Endothelial cell of umbilical vein (primary cell): Measurements from ENCODE around the gene AKAP12. TPM values are rescaled to one million over a fixed set of nuclear protein-coding genes. Genes with fewer than 3 reads are reported as not detected.

Experiments used
- BruUV-seq: library from RNA; stranded (reverse); fragments of 400-500 nt; replicated peaks from 2 replicates; lab custom pipeline; 2021; lab: Mats Ljungman, UMichigan
- CTCF ChIA-PET: fragments of 300-600, 350-600 bp; sonication (Branson Sonifier 250); formaldehyde crosslinking; loops from one replicate; lab custom pipeline; 2021; ENCODE audit warnings: antibody characterized with exemption, inconsistent platforms; lab: Charles Lee
- POLR2A ChIA-PET: fragments of 300-600, 350-600 bp; sonication (Branson Sonifier 250); formaldehyde crosslinking; loops from one replicate; lab custom pipeline; 2021; ENCODE audit warnings: antibody characterized with exemption, inconsistent platforms; lab: Charles Lee
- DNase-seq: peaks from one replicate; pipeline ENCODE4 v3.0.0-alpha.2; 2011; ENCODE audit warnings: low read depth, low spot score
- FAIRE-seq: peaks from 2 replicates; lab custom pipeline; 2011; peaks lifted over from hg19 to GRCh38; lab: Jason Lieb, UNC
- H2AFZ ChIP-seq: 2 replicates; pipeline ENCODE4 v1.6.0; 2012; ENCODE audit warnings: low read depth, low read length, control low read depth, inconsistent platforms
- H3K27ac ChIP-seq: 2 replicates; pipeline ENCODE4 v1.5.1; 2011; ENCODE audit warnings: low read depth, mild to moderate bottlenecking, control low read depth, low read length, moderate library complexity; ENCODE audit not compliant: insufficient read depth
- H3K27me3 ChIP-seq, 2 experiments: 2 replicates each; pipeline versions ENCODE4 v1.6.0 to v1.6.1; 2011; ENCODE audit warnings: low read length in 2 of 2, mixed read lengths in 1 of 2; ENCODE audit not compliant: control insufficient read depth in 2 of 2, insufficient read depth in 2 of 2
- H3K36me3 ChIP-seq, 2 experiments: 2 replicates in 1 of 2; 3 replicates in 1 of 2; pipeline ENCODE4 v1.5.1; 2011; ENCODE audit warnings: low read length in 2 of 2, mild to moderate bottlenecking in 1 of 2, moderate library complexity in 1 of 2; ENCODE audit not compliant: control insufficient read depth in 2 of 2, insufficient read depth in 2 of 2; ENCODE audit errors: extremely low read depth in 1 of 2
- H3K4me1 ChIP-seq: 3 replicates; pipeline ENCODE4 v1.5.1; 2011; ENCODE audit warnings: mild to moderate bottlenecking, low read length; ENCODE audit not compliant: control insufficient read depth, insufficient read depth; ENCODE audit errors: extremely low read depth
- H3K4me2 ChIP-seq: 2 replicates; pipeline ENCODE4 v1.6.1; 2011; ENCODE audit warnings: low read length, control low read depth, mixed read lengths; ENCODE audit not compliant: insufficient read depth
- H3K4me3 ChIP-seq, 3 experiments: fragments of 200-600 bp in 1 of 3; sonication (generic), shearing (Covaris generic) in 1 of 3; replicated peaks in 1 of 3; 2 replicates each; pipeline ENCODE4 v1.5.1; 2011 to 2016; ENCODE audit warnings: control low read depth in 3 of 3, low read length in 3 of 3, mild to moderate bottlenecking in 2 of 3, inconsistent platforms in 1 of 3, low read depth in 1 of 3, moderate library complexity in 1 of 3; ENCODE audit not compliant: insufficient read depth in 1 of 3
- H3K79me2 ChIP-seq: 2 replicates; pipeline ENCODE4 v1.6.0; 2012; ENCODE audit warnings: low read length, inconsistent platforms; ENCODE audit not compliant: control insufficient read depth, insufficient read depth
- H3K9ac ChIP-seq: replicated peaks from 2 replicates; pipeline ENCODE3; 2011; ENCODE audit warnings: low read length, control low read depth; ENCODE audit not compliant: insufficient read depth; ENCODE audit errors: extremely low read depth
- H3K9me1 ChIP-seq: replicated peaks from 3 replicates; pipeline ENCODE4 v1.6.0; 2011; ENCODE audit warnings: mild to moderate bottlenecking, low read length; ENCODE audit not compliant: control insufficient read depth, insufficient read depth; ENCODE audit errors: extremely low read depth
- H3K9me3 ChIP-seq: replicated peaks from 2 replicates; pipeline ENCODE4 v1.5.1; 2012; ENCODE audit warnings: low read length, inconsistent platforms; ENCODE audit not compliant: control insufficient read depth, insufficient read depth
- H4K20me1 ChIP-seq: replicated peaks from 2 replicates; pipeline ENCODE3; 2011; ENCODE audit warnings: mild to moderate bottlenecking, low read length; ENCODE audit not compliant: control insufficient read depth, insufficient read depth; ENCODE audit errors: extremely low read depth
- CTCF ChIP-seq, 2 donors: IDR thresholded peaks; 1 replicate in 1 of 2; 2 replicates in 1 of 2; pipeline ENCODE4 v1.5.1; 2011; ENCODE audit warnings: low read length in 2 of 2, mild to moderate bottlenecking in 2 of 2, moderate library complexity in 2 of 2, control low read depth in 1 of 2, inconsistent platforms in 1 of 2, low read depth in 1 of 2; ENCODE audit not compliant: insufficient read depth in 1 of 2; ENCODE audit errors: extremely low read depth in 1 of 2
- EZH2 ChIP-seq: IDR thresholded peaks from 2 replicates; pipeline ENCODE4 v1.6.1; 2012; ENCODE audit warnings: borderline replicate concordance, low read depth, mild to moderate bottlenecking, moderate library complexity, low read length, inconsistent platforms; ENCODE audit not compliant: severe bottlenecking
- FOS ChIP-seq: IDR thresholded peaks from 2 replicates; pipeline ENCODE4 v1.6.1; 2011; ENCODE audit warnings: mild to moderate bottlenecking, low read length, moderate library complexity, borderline replicate concordance; ENCODE audit not compliant: insufficient read depth
- GATA2 ChIP-seq: IDR thresholded peaks from 2 replicates; pipeline ENCODE4 v1.7.0; 2011; ENCODE audit warnings: low read depth, mild to moderate bottlenecking, moderate library complexity, mixed read lengths, low read length; ENCODE audit not compliant: insufficient read length, insufficient read depth
- JUN ChIP-seq: IDR thresholded peaks from 2 replicates; pipeline ENCODE4 v1.6.1; 2011; ENCODE audit warnings: borderline replicate concordance, low read depth; ENCODE audit not compliant: insufficient read length, insufficient read depth
- MAX ChIP-seq: IDR thresholded peaks from 2 replicates; pipeline ENCODE4 v1.6.1; 2011; ENCODE audit not compliant: insufficient read depth, insufficient read length
- MYC ChIP-seq: IDR thresholded peaks from one replicate; pipeline ENCODE4 v1.6.1; 2011; ENCODE audit warnings: mild to moderate bottlenecking, low read depth, low read length
- POLR2A ChIP-seq: IDR thresholded peaks from 2 replicates; pipeline ENCODE4 v1.6.1; 2012; ENCODE audit warnings: low read depth, mild to moderate bottlenecking, control low read depth, low read length
- POLR2AphosphoS5 ChIP-seq: IDR thresholded peaks from 2 replicates; pipeline ENCODE4 v1.6.1; 2012; ENCODE audit warnings: low read depth, mild to moderate bottlenecking, control low read depth, low read length, moderate library complexity; ENCODE audit not compliant: insufficient read depth
- dilution Hi-C: fragments of 300-500 bp; cut with MboI; formaldehyde crosslinking; loops from one replicate; pipeline ENCODE4 v1.15.0; 2019; ENCODE audit warnings: low sequenced_read_pairs; ENCODE audit not compliant: extremely low pct_ligation_motif_present
- intact Hi-C: fragments of 100-400 bp; cut with micrococcal nuclease; formaldehyde crosslinking; loops from one replicate; pipeline ENCODE4 v1.10.0; 2022
- polyA plus RNA-seq, 4 experiments: library from polyadenylated mRNA; depleted of rRNA in 3 of 4; stranded (reverse) in 3 of 4; unstranded in 1 of 4; fragments of >200 nt; gene quantifications; 2 replicates each; pipeline versions ENCODE4 v1.2.1 to v1.2.3, GENCODE V29; 2011 to 2012; ENCODE audit warnings: missing spikeins in 1 of 4
- total RNA-seq: library from RNA; stranded (reverse); gene quantifications from 2 replicates; pipeline ENCODE4 v1.2.3, GENCODE V29; 2021

The AKAP12 gene
- total and polyA plus RNA-seq, 2 donors (not counting 3 experiments of a cell fraction or from before 2014, with no cell fraction given), result 46.9 to 340 TPM

GRCh38 chr6:151257985-151258445 lies 18.2 kb downstream of the AKAP12 start:
- H3K27me3 ChIP-seq, result no peaks in the 10 kb centered on the region
- FAIRE-seq (no peak), DNase-seq (no peak)
- no peak overlapping the region for H3K4me3 ChIP-seq
- H3K27ac ChIP-seq, result no peak overlapping the region
- ChIA-PET CTCF (interaction anchor here (1.2 to 1.3 kb wide), 2 partner anchors 26 to 366 kb away, joined by 3 to 4 read pairs; no protein-coding TSS in a partner anchor), POLR2A (no interaction called here)
- peaks cover 52% of the 10 kb centered on the region for H3K79me2 ChIP-seq
- no TSS peak for BruUV-seq
- peaks cover 0 to 5% of the 10 kb centered on the region in 2 experiments for H3K36me3 ChIP-seq
- no peaks in the 10 kb centered on the region for H3K9me1 ChIP-seq
- TF ChIP-seq JUN, result no peak
- no peak for TF ChIP-seq CTCF (IDR thresholded peaks at IDR 0.05; ENCODE audit: extremely low read depth in 1 of 2, insufficient read depth in 1 of 2, low read depth in 1 of 2, low read length in 2 of 2)
- TF ChIP-seq POLR2AphosphoS5, result no peak
- TF ChIP-seq EZH2, result no peak
- no peak for TF ChIP-seq GATA2
- TF ChIP-seq MAX, result no peak
- TF ChIP-seq MYC, result no peak
- no peak for TF ChIP-seq FOS
- no peak for TF ChIP-seq POLR2A
- H3K9me3 ChIP-seq, result no peaks in the 10 kb centered on the region
- peaks cover 9% of the 10 kb centered on the region for H3K4me1 ChIP-seq
- no peak overlapping the region for H3K4me2 ChIP-seq
- intact Hi-C loops (loop anchor here (5.0 kb wide), 1 partner anchor 64 kb away; no protein-coding TSS in a partner anchor), dilution Hi-C loops (no loop called here)
- no peak overlapping the region for H3K9ac ChIP-seq
- no peaks in the 10 kb centered on the region for H4K20me1 ChIP-seq
- no peak overlapping the region for H2AFZ ChIP-seq
